Fibroblast of lung (primary cell): ENCODE measurements around the gene SMYD1.

Experiments
- CTCF ChIP-seq, 2 donors: IDR thresholded peaks in 1 of 2; conservative IDR thresholded peaks in 1 of 2; 1 replicate in 1 of 2; 2 replicates in 1 of 2; pipeline ENCODE4 v1.5.1; 2011 to 2012; ENCODE audit warnings: low read length in 2 of 2, control low read depth in 1 of 2, inconsistent platforms in 1 of 2, low read depth in 1 of 2, mild to moderate bottlenecking in 1 of 2
- EZH2 ChIP-seq: IDR thresholded peaks from 2 replicates; pipeline ENCODE4 v1.5.1; 2012; ENCODE audit warnings: low read length, control low read depth, mild to moderate bottlenecking; ENCODE audit errors: missing control alignments

- no peak for TF ChIP-seq CTCF (conservative IDR thresholded peaks at IDR 0.05 in 1 of 2, IDR thresholded peaks at IDR 0.05 in 1 of 2; ENCODE audit: low read depth in 1 of 2, low read length in 2 of 2)
- TF ChIP-seq EZH2, result no peak
These were observed 9.4 kb upstream of the SMYD1 start for GRCh38 chr2:88058191-88058590.
